ENCODE results near the gene BMX.

Gene BMX

GRCh38 chrX:15500497-15500966 is at the start of gene BMX:
BMX (plus strand) TSS chrX:15500807; CDS start chrX:15508354, 7,547 bp downstream.
- DNase-seq, result no peak

- no peak for DNase-seq
Observed at GRCh38 chrX:15451913-15452312, 48.7 kb upstream of the BMX start.

GRCh38 chrX:15464704-15465103 is 35.9 kb upstream of the BMX start:
- no peak for DNase-seq

GRCh38 chrX:15465347-15465746 is 35.3 kb upstream of the BMX start:
- no peak for DNase-seq

GRCh38 chrX:15465896-15466651 is 34.5 kb upstream of the BMX start:
- no peak for DNase-seq

- peak in 2 of 14 donors; percentile 1 to 11 for DNase-seq
Observed at GRCh38 chrX:15468036-15468435, 32.6 kb upstream of the BMX start.

GRCh38 chrX:15469613-15470012 is 31.0 kb upstream of the BMX start:
- no peak for DNase-seq

- DNase-seq, result peak in 9 of 14 donors; percentile 1 to 36 (median 24)
Observed at GRCh38 chrX:15471028-15471427, 29.6 kb upstream of the BMX start.

GRCh38 chrX:15472531-15472930 is 28.1 kb upstream of the BMX start:
- no peak for DNase-seq

GRCh38 chrX:15474028-15474427 is 26.6 kb upstream of the BMX start:
- no peak for DNase-seq

GRCh38 chrX:15475021-15475420 is 25.6 kb upstream of the BMX start:
- no peak for DNase-seq

GRCh38 chrX:15475486-15475885 is 25.1 kb upstream of the BMX start:
- no peak for DNase-seq

- no peak for DNase-seq
Observed at GRCh38 chrX:15483891-15484290, 16.7 kb upstream of the BMX start.

GRCh38 chrX:15492469-15492868 is 8.1 kb upstream of the BMX start:
- DNase-seq, result no peak

- peak in 12 of 14 donors; percentile 28 to 86 (median 70) for DNase-seq
Observed at GRCh38 chrX:15493118-15493962, 7.3 kb upstream of the BMX start, which contains the start of gene PIR. PIR (minus strand) TSS chrX:15493333; CDS start chrX:15491257, 2,076 bp downstream.

GRCh38 chrX:15495801-15496200 is 4.8 kb upstream of the BMX start:
- DNase-seq, result no peak

- DNase-seq, result no peak
Observed at GRCh38 chrX:15496824-15497223, 3.8 kb upstream of the BMX start.

GRCh38 chrX:15497865-15498264 is 2.7 kb upstream of the BMX start:
- DNase-seq, result peak in 7 of 14 donors; percentile 1 to 21 (median 5)

- DNase-seq, result no peak
Observed at GRCh38 chrX:15498741-15499140, 1.9 kb upstream of the BMX start.

GRCh38 chrX:15499976-15500375 is 631 bp upstream of the BMX start:
- DNase-seq, result no peak

- DNase-seq, result no peak
Observed at GRCh38 chrX:15501506-15501905, 899 bp downstream of the BMX start.

GRCh38 chrX:15504661-15505060 is 4.1 kb downstream of the BMX start:
- DNase-seq, result no peak

- DNase-seq, result no peak
Observed at GRCh38 chrX:15505101-15505500, 4.5 kb downstream of the BMX start.
